ENCODE measurements around the gene SPACA5. TPM values are rescaled to one million over a fixed set of nuclear protein-coding genes. Genes with fewer than 3 reads are reported as not detected.
"Not testable (repeated sequence)": the region's sequence is repeated elsewhere in the genome, so short reads cannot be mapped to it uniquely, and the experiment has no call there.

SPACA5 gene
- total RNA-seq (2014; rRNA removed; shearing (Covaris generic)) (not detected in 2 replicates), polyA plus RNA-seq (2016; fragmentation: Nextera tagmentation; extraction: Ambion mirVana) (not detected in 2 replicates)

DNA sequence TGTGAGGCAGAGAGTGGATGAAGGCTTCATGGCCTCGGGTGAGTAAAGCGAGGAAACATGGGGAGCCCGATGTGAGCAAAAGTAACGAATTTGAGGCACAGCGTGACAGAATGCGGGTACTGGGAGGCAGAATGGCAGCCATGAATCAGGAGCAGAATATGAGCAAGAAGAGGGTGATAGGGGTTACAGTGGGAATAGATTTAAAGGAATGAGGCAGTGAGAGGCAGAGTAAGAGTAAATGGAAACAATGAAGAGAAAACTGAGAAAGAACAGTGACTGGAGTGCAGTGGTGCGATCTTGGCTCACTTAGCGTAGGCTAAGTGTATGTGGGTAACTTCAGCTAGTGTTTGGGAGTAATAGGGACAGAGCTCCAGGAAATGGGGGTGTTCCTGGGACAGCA is at the start of gene SPACA5:
Gene SPACA5 (plus strand): TSS at position 301 of the 400 bp plus-strand sequence. CDS start 815 bp downstream, outside the sequence.
- H3K4me2 ChIP-seq (ENCODE audit: unreplicated experiment); H3F3A ChIP-seq (ENCODE audit: insufficient read depth); DNase-seq; H2AFZ ChIP-seq; H3K4me3 ChIP-seq; H3K9me3 ChIP-seq (ENCODE audit: low read depth); H3K79me2 ChIP-seq (ENCODE audit: insufficient read depth); H4K20me1 ChIP-seq (ENCODE audit: insufficient read depth); H3K27ac ChIP-seq; H3K9me2 ChIP-seq (ENCODE audit: insufficient read depth); H3K36me3 ChIP-seq (ENCODE audit: low read depth); in situ Hi-C loops (cut with MboI); H3K9ac ChIP-seq; H3K4me1 ChIP-seq (ENCODE audit: insufficient read depth); H3K27me3 ChIP-seq (replicated peaks; ENCODE audit: insufficient read depth): not testable (repeated sequence)
- no CpG with 5 or more reads among the region's 8 CpGs for WGBS, 2 experiments (ENCODE audit: low coverage in 1 of 2, low lambda C conversion rate in 2 of 2, missing lambda C conversion rate in 2 of 2)

DNA sequence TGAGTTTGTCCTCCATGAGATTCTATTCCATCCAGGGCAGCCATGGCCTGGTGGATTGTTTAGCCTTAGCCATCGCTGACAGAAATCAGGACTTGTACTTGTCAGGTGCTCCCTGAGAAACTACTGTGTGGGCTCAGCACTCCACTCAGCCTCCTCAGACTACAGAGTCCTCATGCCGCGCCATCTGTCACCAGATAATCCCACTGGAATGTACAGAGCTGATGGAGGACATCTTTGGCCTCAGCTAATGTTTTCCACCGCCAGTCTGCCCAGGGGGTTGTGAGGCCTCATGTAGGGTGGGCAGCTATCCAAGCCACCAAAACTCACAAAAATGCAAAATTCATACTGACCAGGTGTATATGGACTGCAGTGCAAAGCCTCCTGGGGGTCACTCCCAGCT is 48.6 kb upstream of the SPACA5 start:
- in situ Hi-C loops (cut with MboI); H2AFZ ChIP-seq; DNase-seq; H3K79me2 ChIP-seq (ENCODE audit: insufficient read depth); H3K27me3 ChIP-seq (replicated peaks; ENCODE audit: insufficient read depth); H3K4me2 ChIP-seq (ENCODE audit: unreplicated experiment); H3K9me3 ChIP-seq (ENCODE audit: low read depth); H3K27ac ChIP-seq; H3F3A ChIP-seq (ENCODE audit: insufficient read depth); H4K20me1 ChIP-seq (ENCODE audit: insufficient read depth); H3K4me1 ChIP-seq (ENCODE audit: insufficient read depth); H3K9me2 ChIP-seq (ENCODE audit: insufficient read depth); H3K36me3 ChIP-seq (ENCODE audit: low read depth); H3K4me3 ChIP-seq; H3K9ac ChIP-seq: not testable (repeated sequence)
- 68 to 70% methylated on average over 3 of the region's 4 CpGs for WGBS, 2 experiments (ENCODE audit: low coverage in 1 of 2, low lambda C conversion rate in 2 of 2, missing lambda C conversion rate in 2 of 2)

DNA sequence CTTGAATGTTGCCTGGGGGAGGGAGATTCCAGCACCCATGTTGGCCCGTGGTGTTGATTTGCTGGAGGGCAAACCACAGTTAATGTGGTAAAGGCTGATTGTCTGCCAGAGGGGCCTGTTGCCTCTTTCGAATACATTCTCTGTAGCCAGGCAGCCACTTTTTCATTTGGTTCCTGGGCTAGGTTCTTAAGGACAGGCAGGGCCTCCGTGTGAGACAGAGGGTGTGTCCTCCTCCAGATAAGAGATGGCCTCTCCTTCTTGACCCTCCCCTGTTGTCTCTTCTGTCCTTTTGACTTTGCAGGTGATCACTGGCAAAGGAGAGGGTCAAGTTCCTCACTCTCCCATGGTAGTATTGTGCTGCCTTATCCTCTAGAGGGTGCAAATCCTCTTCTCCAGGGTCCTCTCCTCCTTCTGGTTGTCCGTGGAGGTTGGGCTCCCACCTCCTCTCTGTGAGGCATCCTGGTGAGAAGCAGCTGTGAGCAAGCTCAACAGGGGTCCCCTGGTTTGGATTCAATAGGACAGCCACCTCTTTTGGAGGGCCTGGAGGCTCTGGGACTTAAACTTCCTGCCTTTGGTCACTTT is 47.9 kb upstream of the SPACA5 start:
- in situ Hi-C loops (cut with MboI) = no loop called here
- Histone ChIP-seq H3K79me2 (ENCODE audit: insufficient read depth) (no peaks in the 10 kb centered on the region), H3K4me3 (no peak overlapping the region), H3K4me1 (ENCODE audit: insufficient read depth) (no peaks in the 10 kb centered on the region), H4K20me1 (ENCODE audit: insufficient read depth) (no peaks in the 10 kb centered on the region), H3K9me3 (ENCODE audit: low read depth) (no peaks in the 10 kb centered on the region), H3K4me2 (ENCODE audit: unreplicated experiment) (no peak overlapping the region), H3K27ac (no peak overlapping the region), H3K27me3 (replicated peaks; ENCODE audit: insufficient read depth) (no peaks in the 10 kb centered on the region), H2AFZ (no peak overlapping the region), H3K9ac (no peak overlapping the region), H3F3A (ENCODE audit: insufficient read depth) (no peaks in the 10 kb centered on the region), H3K9me2 (ENCODE audit: insufficient read depth) (no peaks in the 10 kb centered on the region), H3K36me3 (ENCODE audit: low read depth) (no peaks in the 10 kb centered on the region)
- WGBS, 2 experiments (ENCODE audit: low coverage in 1 of 2, low lambda C conversion rate in 2 of 2, missing lambda C conversion rate in 2 of 2) = 0 to 19% methylated on average over 3 to 4 of the region's 4 CpGs
- TF ChIP-seq EZH2phosphoT487 (IDR thresholded peaks at IDR 0.05; ENCODE audit: insufficient read depth, low read depth) (no peak), EZH2 (IDR thresholded peaks at IDR 0.05; ENCODE audit: insufficient read depth, poor library complexity, severe bottlenecking) (no peak)
- peak; percentile 18 for DNase-seq

DNA sequence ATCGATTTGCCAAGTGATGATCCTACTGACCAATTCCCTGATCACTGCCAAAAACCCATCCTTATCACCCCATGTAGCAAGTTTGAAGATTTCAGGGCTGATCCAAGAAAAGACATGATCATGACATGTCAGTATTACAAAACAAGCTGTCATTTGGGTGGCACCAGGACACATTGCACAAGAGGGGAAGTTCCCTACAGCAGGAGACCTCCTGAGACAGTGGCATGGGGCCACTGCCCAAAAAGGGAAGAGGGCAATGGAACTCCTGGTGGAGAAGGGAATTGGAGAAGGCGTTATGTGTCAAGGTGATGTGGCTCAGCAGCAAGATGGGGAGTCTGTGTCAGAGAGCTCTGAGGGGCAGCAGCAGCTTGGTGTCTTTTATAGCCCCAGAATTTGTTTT is 46.4 kb upstream of the SPACA5 start:
- Histone ChIP-seq H3K79me2 (ENCODE audit: insufficient read depth) (no peaks in the 10 kb centered on the region), H3K4me2 (ENCODE audit: unreplicated experiment) (no peak overlapping the region), H3K9me2 (ENCODE audit: insufficient read depth) (no peaks in the 10 kb centered on the region), H3K4me1 (ENCODE audit: insufficient read depth) (no peaks in the 10 kb centered on the region), H3K27ac (no peak overlapping the region), H3K36me3 (ENCODE audit: low read depth) (no peaks in the 10 kb centered on the region), H2AFZ (no peak overlapping the region), H3K27me3 (replicated peaks; ENCODE audit: insufficient read depth) (no peaks in the 10 kb centered on the region), H3K9me3 (ENCODE audit: low read depth) (no peaks in the 10 kb centered on the region), H3F3A (ENCODE audit: insufficient read depth) (no peaks in the 10 kb centered on the region), H3K4me3 (no peak overlapping the region), H4K20me1 (ENCODE audit: insufficient read depth) (no peaks in the 10 kb centered on the region), H3K9ac (no peak overlapping the region)
- TF ChIP-seq EZH2 (IDR thresholded peaks at IDR 0.05; ENCODE audit: insufficient read depth, poor library complexity, severe bottlenecking) (no peak), EZH2phosphoT487 (IDR thresholded peaks at IDR 0.05; ENCODE audit: insufficient read depth, low read depth) (no peak)
- in situ Hi-C loops (cut with MboI) = no loop called here
- no peak for DNase-seq
- 42 to 51% methylated on average over 2 of the region's 2 CpGs for WGBS, 2 experiments (ENCODE audit: low coverage in 1 of 2, low lambda C conversion rate in 2 of 2, missing lambda C conversion rate in 2 of 2)

DNA sequence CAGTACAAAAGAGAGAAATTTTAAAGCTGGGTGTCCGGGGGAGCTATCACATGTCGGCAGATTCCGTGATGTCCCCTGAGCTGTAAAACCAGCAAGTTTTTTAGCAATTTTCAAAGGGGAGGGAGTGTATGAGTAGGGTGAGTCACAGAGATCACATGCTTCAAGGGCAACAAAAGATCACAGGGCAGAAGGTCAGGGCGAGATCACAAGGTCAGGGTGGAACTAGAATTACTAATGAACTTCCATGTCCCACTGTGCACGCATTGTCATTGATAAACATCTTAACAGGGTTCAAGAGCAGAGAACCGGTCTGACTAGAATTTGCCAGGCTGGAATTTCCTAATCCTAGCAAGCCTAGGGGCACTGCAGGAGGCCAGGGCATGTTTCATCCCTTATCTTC is 45.0 kb upstream of the SPACA5 start:
- 68 to 89% methylated on average over 4 to 6 of the region's 6 CpGs for WGBS, 2 experiments (ENCODE audit: low coverage in 1 of 2, low lambda C conversion rate in 2 of 2, missing lambda C conversion rate in 2 of 2)
- DNase-seq; H3K79me2 ChIP-seq (ENCODE audit: insufficient read depth); H3K4me2 ChIP-seq (ENCODE audit: unreplicated experiment); H4K20me1 ChIP-seq (ENCODE audit: insufficient read depth); H3K27ac ChIP-seq; H3K36me3 ChIP-seq (ENCODE audit: low read depth); H3K9me3 ChIP-seq (ENCODE audit: low read depth); H3K4me3 ChIP-seq; H3K27me3 ChIP-seq (replicated peaks; ENCODE audit: insufficient read depth); in situ Hi-C loops (cut with MboI); H2AFZ ChIP-seq; H3F3A ChIP-seq (ENCODE audit: insufficient read depth); H3K9ac ChIP-seq; H3K4me1 ChIP-seq (ENCODE audit: insufficient read depth); H3K9me2 ChIP-seq (ENCODE audit: insufficient read depth): not testable (repeated sequence)

DNA sequence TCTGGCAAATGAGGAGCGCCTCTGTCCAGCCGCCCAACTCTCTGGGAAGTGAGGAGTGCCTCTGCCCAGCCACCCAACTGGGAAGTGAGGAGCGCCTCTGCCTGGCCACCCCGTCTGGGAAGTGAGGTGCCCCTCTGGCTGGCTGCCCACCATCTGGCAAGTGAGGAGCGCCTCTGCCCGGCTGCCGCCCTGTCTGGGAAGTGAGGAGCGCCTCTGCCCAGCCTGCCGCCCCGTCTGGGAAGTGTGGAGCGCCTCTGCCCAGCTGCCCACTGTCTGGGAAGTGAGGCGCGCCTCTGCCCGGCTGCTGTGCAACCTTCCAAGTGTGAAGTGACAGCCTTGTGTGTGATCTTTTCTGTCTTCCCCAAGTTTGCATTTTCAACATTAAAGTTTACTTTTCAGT is 41.3 kb upstream of the SPACA5 start:
- H3K27ac ChIP-seq; H3K27me3 ChIP-seq (replicated peaks; ENCODE audit: insufficient read depth); H3K9me2 ChIP-seq (ENCODE audit: insufficient read depth); H4K20me1 ChIP-seq (ENCODE audit: insufficient read depth); H3K4me3 ChIP-seq; H3F3A ChIP-seq (ENCODE audit: insufficient read depth); H3K4me2 ChIP-seq (ENCODE audit: unreplicated experiment); DNase-seq; H3K79me2 ChIP-seq (ENCODE audit: insufficient read depth); H3K9ac ChIP-seq; H3K9me3 ChIP-seq (ENCODE audit: low read depth); in situ Hi-C loops (cut with MboI); H3K4me1 ChIP-seq (ENCODE audit: insufficient read depth); H2AFZ ChIP-seq; H3K36me3 ChIP-seq (ENCODE audit: low read depth): not testable (repeated sequence)
- WGBS, 2 experiments (ENCODE audit: low coverage in 1 of 2, low lambda C conversion rate in 2 of 2, missing lambda C conversion rate in 2 of 2) = 68% methylated on average over 11 of the region's 14 CpGs; no CpG with 5 or more reads in 1 of the 2 experiments
